Caco-2 (cell line): ENCODE data around the gene TMEM218. TPM values are rescaled to one million over a fixed set of nuclear protein-coding genes. Genes with fewer than 3 reads are reported as not detected.

Source experiments
- BruUV-seq: library from RNA; stranded (reverse); fragments of 400-500 nt; replicated peaks from 2 replicates; lab custom pipeline; 2021; lab: Mats Ljungman, UMichigan
- CTCF ChIA-PET: fragments of 300-600 bp; sonication (Branson Sonifier 250); formaldehyde crosslinking; loops from one replicate; lab custom pipeline; 2022; ENCODE audit warnings: antibody characterized with exemption; lab: Charles Lee
- POLR2A ChIA-PET: fragments of 300-600 bp; sonication (Branson Sonifier 250); formaldehyde crosslinking; loops from one replicate; lab custom pipeline; 2022; ENCODE audit warnings: antibody characterized with exemption; lab: Charles Lee
- DNase-seq, 2 experiments: peaks; one replicate each; pipeline versions ENCODE4 v3.0.0 to v3.0.0-alpha.2; 2020 to 2022
- H3K27me3 ChIP-seq: replicated peaks from 2 replicates; pipeline ENCODE4 v1.6.0; 2011; ENCODE audit warnings: low read length; ENCODE audit not compliant: control insufficient read depth, insufficient read depth
- H3K36me3 ChIP-seq: 2 replicates; pipeline ENCODE4 v1.5.1; 2011; ENCODE audit warnings: low read length; ENCODE audit not compliant: control insufficient read depth, insufficient read depth
- H3K4me1 ChIP-seq: fragments of 250-450 bp; sonication (Bioruptor Pico); 2 replicates; pipeline ENCODE4 v1.5.1; 2020; ENCODE audit warnings: mild to moderate bottlenecking
- H3K4me3 ChIP-seq: 2 replicates; pipeline ENCODE4 v1.5.1; 2011; ENCODE audit warnings: low read depth, mild to moderate bottlenecking, control low read depth, low read length
- H3K9me3 ChIP-seq: fragments of 250-450 bp; sonication (Bioruptor Pico); 2 replicates; pipeline ENCODE4 v1.5.1; 2020; ENCODE audit warnings: mild to moderate bottlenecking, moderate library complexity
- H3K27ac Mint-ChIP-seq: one replicate; pipeline ENCODE4 v1.8.0; 2022; ENCODE audit warnings: mixed read lengths; ENCODE audit not compliant: unreplicated experiment
- H3K27me3 Mint-ChIP-seq: one replicate; pipeline ENCODE4 v1.8.0; 2022; ENCODE audit warnings: mixed read lengths; ENCODE audit not compliant: insufficient read depth, unreplicated experiment
- H3K36me3 Mint-ChIP-seq: one replicate; pipeline ENCODE4 v1.8.0; 2022; ENCODE audit warnings: mild to moderate bottlenecking, mixed read lengths; ENCODE audit not compliant: insufficient read depth, unreplicated experiment
- H3K4me1 Mint-ChIP-seq: one replicate; pipeline ENCODE4 v1.8.0; 2022; ENCODE audit warnings: low read depth, mixed read lengths; ENCODE audit not compliant: unreplicated experiment
- H3K4me3 Mint-ChIP-seq: one replicate; pipeline ENCODE4 v1.8.0; 2022; ENCODE audit warnings: mild to moderate bottlenecking, moderate library complexity, mixed read lengths; ENCODE audit not compliant: unreplicated experiment
- H3K9me3 Mint-ChIP-seq: one replicate; pipeline ENCODE4 v1.8.0; 2022; ENCODE audit warnings: mixed read lengths; ENCODE audit not compliant: unreplicated experiment
- intact Hi-C: fragments of 100-400 bp; cut with micrococcal nuclease; formaldehyde crosslinking; loops from one replicate; pipeline ENCODE4 v1.10.0; 2022; ENCODE audit not compliant: unreplicated experiment
- total RNA-seq: library from RNA; stranded (reverse); gene quantifications from 2 replicates; pipeline ENCODE4 v1.2.3, GENCODE V29; 2022
- TF ChIP-seq, protein P1 (sequence below), 2 experiments: fragments of 200-600 bp in 1 of 2; IDR thresholded peaks; 1 replicate in 1 of 2; 2 replicates in 1 of 2; pipeline versions ENCODE4 v1.5.1 to v1.8.0; 2011 to 2022; ENCODE audit warnings: antibody characterized with exemption in 1 of 2, control low read depth in 1 of 2, inconsistent platforms in 1 of 2, low read depth in 1 of 2, low read length in 1 of 2, mild to moderate bottlenecking in 1 of 2, moderate library complexity in 1 of 2; ENCODE audit not compliant: insufficient read depth in 1 of 2, severe bottlenecking in 1 of 2, unreplicated experiment in 1 of 2

Gene TMEM218
- total RNA-seq, 1 experiment from 2014 or later = 20.3 TPM

GRCh38 chr11:125079151-125079877, 32.1 kb downstream of the TMEM218 start:
- Histone ChIP-seq H3K9me3 (no peaks in the 10 kb centered on the region), H3K27me3 (no peaks in the 10 kb centered on the region), H3K4me1 (peaks cover 18% of the 10 kb centered on the region), H3K36me3 (no peaks in the 10 kb centered on the region), H3K4me3 (no peak overlapping the region)
- no peaks in the 10 kb centered on the region for H3K36me3 Mint-ChIP-seq
- H3K27ac Mint-ChIP-seq = no peak overlapping the region
- peak in 1 of 2 experiments; percentile 34 for DNase-seq
- ChIA-PET CTCF (interaction anchor here (1.3 kb wide), 1 partner anchor 11 kb away, joined by 4 read pairs; no protein-coding TSS in a partner anchor), POLR2A (no interaction called here)
- peaks cover under 1% of the 10 kb centered on the region for H3K4me1 Mint-ChIP-seq
- H3K9me3 Mint-ChIP-seq = no peaks in the 10 kb centered on the region
- BruUV-seq = no TSS peak
- H3K27me3 Mint-ChIP-seq = no peaks in the 10 kb centered on the region
- TF ChIP-seq, protein P1, sequence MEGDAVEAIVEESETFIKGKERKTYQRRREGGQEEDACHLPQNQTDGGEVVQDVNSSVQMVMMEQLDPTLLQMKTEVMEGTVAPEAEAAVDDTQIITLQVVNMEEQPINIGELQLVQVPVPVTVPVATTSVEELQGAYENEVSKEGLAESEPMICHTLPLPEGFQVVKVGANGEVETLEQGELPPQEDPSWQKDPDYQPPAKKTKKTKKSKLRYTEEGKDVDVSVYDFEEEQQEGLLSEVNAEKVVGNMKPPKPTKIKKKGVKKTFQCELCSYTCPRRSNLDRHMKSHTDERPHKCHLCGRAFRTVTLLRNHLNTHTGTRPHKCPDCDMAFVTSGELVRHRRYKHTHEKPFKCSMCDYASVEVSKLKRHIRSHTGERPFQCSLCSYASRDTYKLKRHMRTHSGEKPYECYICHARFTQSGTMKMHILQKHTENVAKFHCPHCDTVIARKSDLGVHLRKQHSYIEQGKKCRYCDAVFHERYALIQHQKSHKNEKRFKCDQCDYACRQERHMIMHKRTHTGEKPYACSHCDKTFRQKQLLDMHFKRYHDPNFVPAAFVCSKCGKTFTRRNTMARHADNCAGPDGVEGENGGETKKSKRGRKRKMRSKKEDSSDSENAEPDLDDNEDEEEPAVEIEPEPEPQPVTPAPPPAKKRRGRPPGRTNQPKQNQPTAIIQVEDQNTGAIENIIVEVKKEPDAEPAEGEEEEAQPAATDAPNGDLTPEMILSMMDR (IDR thresholded peaks at IDR 0.05; ENCODE audit: insufficient read depth in 1 of 2, low read depth in 1 of 2, low read length in 1 of 2, severe bottlenecking in 1 of 2, unreplicated experiment in 1 of 2) = no peak
- intact Hi-C loops = no loop called here
- H3K4me3 Mint-ChIP-seq = no peak overlapping the region

GRCh38 chr11:125078516-125079140, 32.8 kb downstream of the TMEM218 start:
- Mint-ChIP-seq H3K27ac (no peak overlapping the region), H3K4me1 (peaks cover 6% of the 10 kb centered on the region), H3K9me3 (no peaks in the 10 kb centered on the region), H3K4me3 (no peak overlapping the region), H3K36me3 (no peaks in the 10 kb centered on the region), H3K27me3 (no peaks in the 10 kb centered on the region)
- intact Hi-C loops = no loop called here
- CTCF ChIA-PET = interaction anchor here (1.3 kb wide), 1 partner anchor 12 kb away, joined by 4 read pairs; no protein-coding TSS in a partner anchor
- no peak overlapping the region for H3K4me3 ChIP-seq
- no peaks in the 10 kb centered on the region for H3K36me3 ChIP-seq
- H3K4me1 ChIP-seq = peaks cover 24% of the 10 kb centered on the region
- TF ChIP-seq, protein P1 (IDR thresholded peaks at IDR 0.05; ENCODE audit: insufficient read depth in 1 of 2, low read depth in 1 of 2, low read length in 1 of 2, severe bottlenecking in 1 of 2, unreplicated experiment in 1 of 2) = no peak
- H3K27me3 ChIP-seq = no peaks in the 10 kb centered on the region
- no peaks in the 10 kb centered on the region for H3K9me3 ChIP-seq
- DNase-seq = no peak
- POLR2A ChIA-PET = no interaction called here
- no TSS peak for BruUV-seq

DNA sequence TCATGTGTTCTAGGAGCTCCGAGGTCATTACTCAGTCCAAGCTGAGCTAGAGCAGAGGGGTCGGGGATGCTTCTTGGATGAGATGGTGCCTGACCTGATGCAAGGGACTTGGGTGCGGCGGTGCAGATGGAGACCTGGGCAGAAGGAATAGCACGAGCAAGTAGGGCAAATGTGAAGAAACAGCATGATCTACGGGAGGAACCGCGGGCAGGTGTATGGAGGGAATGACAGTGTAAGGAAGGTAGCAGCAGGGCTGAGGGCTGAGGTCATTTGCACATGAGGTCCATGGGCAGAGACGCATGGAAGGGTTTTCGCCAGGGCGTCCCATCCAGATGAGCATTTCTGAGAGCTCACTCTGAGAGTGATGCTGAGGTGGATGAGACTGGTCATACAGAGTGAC, 33.4 kb downstream of the TMEM218 start:
- no peaks in the 10 kb centered on the region for H3K9me3 ChIP-seq
- intact Hi-C loops = no loop called here
- no TSS peak for BruUV-seq
- peaks cover 26% of the 10 kb centered on the region for H3K4me1 ChIP-seq
- Mint-ChIP-seq H3K4me1 (peaks cover 6% of the 10 kb centered on the region), H3K27me3 (no peaks in the 10 kb centered on the region), H3K27ac (no peak overlapping the region), H3K4me3 (no peak overlapping the region), H3K36me3 (no peaks in the 10 kb centered on the region), H3K9me3 (no peaks in the 10 kb centered on the region)
- H3K27me3 ChIP-seq = no peaks in the 10 kb centered on the region
- TF ChIP-seq, protein P1 (IDR thresholded peaks at IDR 0.05; ENCODE audit: insufficient read depth in 1 of 2, low read depth in 1 of 2, low read length in 1 of 2, severe bottlenecking in 1 of 2, unreplicated experiment in 1 of 2) = no peak
- CTCF ChIA-PET = no interaction called here
- no peak overlapping the region for H3K4me3 ChIP-seq
- no peaks in the 10 kb centered on the region for H3K36me3 ChIP-seq
- POLR2A ChIA-PET = no interaction called here
- DNase-seq = peak in 1 of 2 experiments; percentile 31
